A673 (cell line): Measurements from ENCODE around the gene KCNMA1. TPM values are rescaled to one million over a fixed set of nuclear protein-coding genes. Genes with fewer than 3 reads are reported as not detected.

Source experiments
- BruUV-seq: library from RNA; stranded (reverse); fragments of 400-500 nt; replicated peaks from 2 replicates; lab custom pipeline; 2021; lab: Mats Ljungman, UMichigan
- CTCF ChIA-PET: fragments of 300-600 bp; sonication (Branson Sonifier 250); formaldehyde crosslinking; loops from one replicate; lab custom pipeline; 2022; ENCODE audit warnings: antibody characterized with exemption; lab: Charles Lee
- POLR2A ChIA-PET: fragments of 300-600 bp; sonication (Branson Sonifier 250); formaldehyde crosslinking; loops from one replicate; lab custom pipeline; 2022; ENCODE audit warnings: antibody characterized with exemption; ENCODE audit not compliant: low non-redundant PET; lab: Charles Lee
- DNase-seq: peaks from one replicate; pipeline ENCODE4 v3.0.0-alpha.2; 2015; ENCODE audit warnings: low spot score
- H3K27ac ChIP-seq: fragments of 200-600 bp; sonication (generic); 2 replicates; pipeline ENCODE4 v1.5.1; 2016; ENCODE audit warnings: mixed run types, low read depth, mild to moderate bottlenecking, mixed read lengths, antibody characterized with exemption, low read length; ENCODE audit not compliant: poor library complexity, severe bottlenecking
- H3K27me3 ChIP-seq: fragments of 200-600 bp; sonication (generic); replicated peaks from 2 replicates; pipeline ENCODE4 v1.6.1; 2017; ENCODE audit warnings: mixed run types, low read depth, mild to moderate bottlenecking, mixed read lengths, antibody characterized with exemption, low read length; ENCODE audit not compliant: insufficient read depth, poor library complexity
- H3K36me3 ChIP-seq: fragments of 200-600 bp; sonication (generic); 2 replicates; pipeline ENCODE4 v1.6.1; 2016; ENCODE audit warnings: mixed run types, mild to moderate bottlenecking, mixed read lengths, antibody characterized with exemption, low read length; ENCODE audit not compliant: insufficient read depth, poor library complexity, severe bottlenecking
- H3K4me1 ChIP-seq: fragments of 200-600 bp; sonication (generic); 2 replicates; pipeline ENCODE4 v1.6.1; 2017; ENCODE audit warnings: mixed run types, mild to moderate bottlenecking, mixed read lengths, antibody characterized with exemption, low read length; ENCODE audit not compliant: insufficient read depth, poor library complexity, severe bottlenecking
- H3K4me3 ChIP-seq: fragments of 200-600 bp; sonication (generic); 2 replicates; pipeline ENCODE4 v1.5.1; 2016; ENCODE audit warnings: low read depth, mixed run types, mild to moderate bottlenecking, mixed read lengths, low read length; ENCODE audit not compliant: poor library complexity, severe bottlenecking
- H3K9me3 ChIP-seq: fragments of 200-600 bp; sonication (generic); 2 replicates; pipeline ENCODE4 v1.6.1; 2016; ENCODE audit warnings: mixed run types, low read depth, mild to moderate bottlenecking, mixed read lengths, antibody characterized with exemption, low read length; ENCODE audit not compliant: poor library complexity, severe bottlenecking
- CTCF ChIP-seq: fragments of 300-800, 200-600 bp; sonication (generic); conservative IDR thresholded peaks from 2 replicates; pipeline ENCODE4 v1.5.1; 2017; ENCODE audit warnings: low read depth, mild to moderate bottlenecking, antibody characterized with exemption, low read length, moderate library complexity, mixed read lengths
- EZH2 ChIP-seq: fragments of 200-600 bp; sonication (generic); IDR thresholded peaks from 2 replicates; pipeline ENCODE4 v1.6.1; 2017; ENCODE audit warnings: borderline replicate concordance, low read depth, mild to moderate bottlenecking, mixed read lengths, antibody characterized with exemption, low read length; ENCODE audit not compliant: poor library complexity, severe bottlenecking
- intact Hi-C: fragments of 100-400 bp; cut with micrococcal nuclease; formaldehyde crosslinking; loops from one replicate; pipeline ENCODE4 v1.10.0; 2022; ENCODE audit not compliant: unreplicated experiment
- total RNA-seq: library from RNA; stranded (reverse); gene quantifications from 2 replicates; pipeline ENCODE4 v1.2.3, GENCODE V29; 2021

Gene KCNMA1
- total RNA-seq, 1 experiment from 2014 or later: 0.84 TPM

- ChIA-PET POLR2A (no interaction called here), CTCF (interaction anchor here (0.6 kb wide), 1 partner anchor 106 kb away, joined by 8 read pairs; no protein-coding TSS in a partner anchor)
- intact Hi-C loops: no loop called here
- Histone ChIP-seq H3K36me3 (no peaks in the 10 kb centered on the region), H3K27ac (no peak overlapping the region), H3K4me3 (no peak overlapping the region), H3K4me1 (no peaks in the 10 kb centered on the region), H3K9me3 (no peaks in the 10 kb centered on the region), H3K27me3 (peaks cover 6% of the 10 kb centered on the region)
- DNase-seq: no peak
- TF ChIP-seq EZH2: no peak
- TF ChIP-seq CTCF: no peak
- no TSS peak for BruUV-seq
Observed at GRCh38 chr10:77506517-77507200, 130.9 kb downstream of the KCNMA1 start.

- Histone ChIP-seq H3K27ac (no peak overlapping the region), H3K9me3 (no peaks in the 10 kb centered on the region), H3K27me3 (peaks cover 6% of the 10 kb centered on the region), H3K4me1 (no peaks in the 10 kb centered on the region), H3K36me3 (no peaks in the 10 kb centered on the region), H3K4me3 (no peak overlapping the region)
- ChIA-PET POLR2A (no interaction called here), CTCF (no interaction called here)
- no TSS peak for BruUV-seq
- intact Hi-C loops: no loop called here
- TF ChIP-seq EZH2 (no peak), CTCF (no peak)
- DNase-seq: peak; percentile 15
Observed at GRCh38 chr10:77505431-77506334, 131.9 kb downstream of the KCNMA1 start.

DNA sequence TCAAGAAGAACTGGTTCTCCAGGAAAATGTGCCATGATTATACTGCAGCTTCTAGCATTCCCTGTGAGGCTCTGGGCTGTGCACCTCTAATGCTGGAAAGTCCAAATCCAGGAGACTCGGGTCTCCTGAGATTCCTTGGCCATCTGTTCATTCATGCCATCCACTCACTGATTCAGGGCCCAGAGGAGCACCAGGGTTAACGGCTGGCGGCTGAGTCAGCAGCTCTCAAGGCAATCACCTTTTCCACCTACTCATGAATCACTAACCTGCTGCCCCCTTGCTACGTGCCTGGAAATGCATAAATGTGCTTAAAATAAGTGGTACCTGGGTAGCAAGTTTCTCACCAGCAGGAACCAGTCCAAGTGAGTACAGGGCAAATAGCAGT, 132.7 kb downstream of the KCNMA1 start:
- Histone ChIP-seq H3K27me3 (peaks cover 6% of the 10 kb centered on the region), H3K4me1 (no peaks in the 10 kb centered on the region), H3K27ac (no peak overlapping the region), H3K4me3 (no peak overlapping the region), H3K9me3 (no peaks in the 10 kb centered on the region), H3K36me3 (no peaks in the 10 kb centered on the region)
- POLR2A ChIA-PET: no interaction called here
- CTCF ChIA-PET: no interaction called here
- BruUV-seq: no TSS peak
- DNase-seq: no peak
- intact Hi-C loops: no loop called here
- TF ChIP-seq CTCF (no peak), EZH2 (no peak)
